BLaER1 (cell line): ENCODE measurements around the gene SPSB3.

Source experiments
- H3K27ac ChIP-seq: shearing (Covaris generic); formaldehyde crosslinking; 2 replicates; pipeline ENCODE4 v1.8.1; 2022
- H3K27me3 ChIP-seq: shearing (Covaris generic); formaldehyde crosslinking; 2 replicates; pipeline ENCODE4 v1.8.1; 2022
- H3K36me3 ChIP-seq: shearing (Covaris generic); formaldehyde crosslinking; 2 replicates; pipeline ENCODE4 v1.8.1; 2022
- H3K4me1 ChIP-seq: shearing (Covaris generic); formaldehyde crosslinking; 2 replicates; pipeline ENCODE4 v1.8.1; 2022
- H3K4me2 ChIP-seq: shearing (Covaris generic); formaldehyde crosslinking; 2 replicates; pipeline ENCODE4 v1.8.1; 2022
- H3K4me3 ChIP-seq: shearing (Covaris generic); formaldehyde crosslinking; 2 replicates; pipeline ENCODE4 v1.8.1; 2022
- H3K9ac ChIP-seq: shearing (Covaris generic); formaldehyde crosslinking; 2 replicates; pipeline ENCODE4 v1.8.1; 2022
- H3K9me3 ChIP-seq: shearing (Covaris generic); formaldehyde crosslinking; 2 replicates; pipeline ENCODE4 v1.8.1; 2022
- H4K20me1 ChIP-seq: shearing (Covaris generic); formaldehyde crosslinking; 2 replicates; pipeline ENCODE4 v1.8.1; 2022
- Cebpa-rat ChIP-seq: shearing (Covaris generic); IDR thresholded peaks from 2 replicates; pipeline ENCODE4 v1.8.1; 2022

SPSB3 gene

GRCh38 chr16:1731073-1731472 is 51.3 kb downstream of the SPSB3 start:
- Histone ChIP-seq H3K4me1 (no peaks in the 10 kb centered on the region), H3K4me3 (no peak overlapping the region), H3K27me3 (no peaks in the 10 kb centered on the region), H3K9ac (no peak overlapping the region), H4K20me1 (peaks cover 73% of the 10 kb centered on the region), H3K27ac (no peak overlapping the region), H3K9me3 (peaks cover 32% of the 10 kb centered on the region), H3K4me2 (no peak overlapping the region), H3K36me3 (peaks cover 95% of the 10 kb centered on the region)
- no peak for TF ChIP-seq Cebpa-rat

DNA sequence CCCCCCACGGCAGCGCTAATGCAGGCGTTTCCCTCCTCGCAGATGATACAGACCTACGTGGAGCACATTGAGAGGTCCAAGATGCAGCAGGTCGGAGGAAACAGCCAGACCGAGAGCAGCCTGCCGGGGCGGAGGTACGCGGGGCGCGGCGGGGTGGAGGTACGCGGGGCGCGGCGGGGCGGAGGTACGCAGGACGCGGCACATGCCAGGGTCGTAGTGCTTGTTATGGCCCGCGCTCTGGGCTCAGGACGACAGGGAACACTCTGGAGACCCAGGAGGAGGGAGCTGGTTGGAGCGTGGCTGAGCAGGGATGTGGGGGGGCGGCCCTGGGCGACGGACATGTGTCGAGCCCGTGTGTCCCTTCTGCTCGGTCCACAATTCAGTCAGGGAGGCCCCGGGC is 52.9 kb downstream of the SPSB3 start:
- H3K36me3 ChIP-seq = peaks cover 98% of the 10 kb centered on the region
- H3K27me3 ChIP-seq = no peaks in the 10 kb centered on the region
- peaks cover 13% of the 10 kb centered on the region for H3K4me1 ChIP-seq
- H4K20me1 ChIP-seq = peaks cover 73% of the 10 kb centered on the region
- TF ChIP-seq Cebpa-rat = no peak
- H3K9ac ChIP-seq = no peak overlapping the region
- no peak overlapping the region for H3K4me2 ChIP-seq
- H3K4me3 ChIP-seq = no peak overlapping the region
- H3K9me3 ChIP-seq = peaks cover 15% of the 10 kb centered on the region
- H3K27ac ChIP-seq = no peak overlapping the region

- Histone ChIP-seq H3K36me3 (peaks cover 98% of the 10 kb centered on the region), H3K4me3 (no peak overlapping the region), H3K9me3 (peaks cover 11% of the 10 kb centered on the region), H3K9ac (no peak overlapping the region), H3K4me1 (peaks cover 17% of the 10 kb centered on the region), H3K27me3 (no peaks in the 10 kb centered on the region), H3K27ac (no peak overlapping the region), H3K4me2 (no peak overlapping the region), H4K20me1 (peaks cover 73% of the 10 kb centered on the region)
- TF ChIP-seq Cebpa-rat = no peak
These were observed 53.3 kb downstream of the SPSB3 start for GRCh38 chr16:1729026-1729425.

- H3K36me3 ChIP-seq = peaks cover 90% of the 10 kb centered on the region
- peaks cover under 1% of the 10 kb centered on the region; the same call in 1 of the 2 replicates for H3K9me3 ChIP-seq
- peaks cover 28% of the 10 kb centered on the region for H3K4me1 ChIP-seq
- no peak overlapping the region for H3K4me3 ChIP-seq
- no peak overlapping the region for H3K4me2 ChIP-seq
- no peak overlapping the region for H3K27ac ChIP-seq
- no peak for TF ChIP-seq Cebpa-rat
- H3K27me3 ChIP-seq = no peaks in the 10 kb centered on the region
- peaks cover 73% of the 10 kb centered on the region for H4K20me1 ChIP-seq
- no peak overlapping the region for H3K9ac ChIP-seq
These were observed 54.4 kb downstream of the SPSB3 start for GRCh38 chr16:1727651-1728624.
